Psoas muscle (tissue), 8 donors: ENCODE data around the gene KHK. TPM values are rescaled to one million over a fixed set of nuclear protein-coding genes. Genes with fewer than 3 reads are reported as not detected.

ENCODE experiments used
- ATAC-seq, 4 donors: fragments of 200-7000 bp; cut with Tn5 transposase; one replicate each; pipeline ENCODE4 v1.9.1; 2020; ENCODE audit warnings: moderate library complexity in 3 of 4, mild to moderate bottlenecking in 2 of 4
- DNase-seq, 2 donors: peaks; one replicate each; pipeline ENCODE4 v3.0.0-alpha.2; 2020
- H3K27ac ChIP-seq: fragments of 200-600 bp; one replicate; pipeline ENCODE4 v1.8.0; 2022
- H3K27me3 ChIP-seq, 3 donors: fragments of 200-600 bp in 1 of 3; one replicate each; pipeline versions ENCODE4 v1.6.1 to v1.8.0; 2013 to 2022; ENCODE audit warnings: low read length in 2 of 3, mild to moderate bottlenecking in 2 of 3, moderate library complexity in 1 of 3; ENCODE audit not compliant: insufficient read depth in 3 of 3
- H3K36me3 ChIP-seq, 2 donors: fragments of 200-600 bp in 1 of 2; one replicate each; pipeline versions ENCODE4 v1.6.1 to v1.8.0; 2013 to 2022; ENCODE audit warnings: low read depth in 1 of 2, mild to moderate bottlenecking in 1 of 2, moderate library complexity in 1 of 2; ENCODE audit not compliant: insufficient read depth in 1 of 2
- H3K4me1 ChIP-seq: fragments of 200-600 bp; one replicate; pipeline ENCODE4 v1.8.0; 2022
- H3K4me3 ChIP-seq: fragments of 200-600 bp; one replicate; pipeline ENCODE4 v1.8.0; 2022; ENCODE audit warnings: mild to moderate bottlenecking
- H3K9me3 ChIP-seq: fragments of 200-600 bp; one replicate; pipeline ENCODE4 v1.8.0; 2022
- CTCF ChIP-seq: fragments of 200-600 bp; IDR thresholded peaks from one replicate; pipeline ENCODE4 v1.8.0; 2022; ENCODE audit warnings: antibody characterized with exemption
- WGBS, 3 donors: extraction: QIAGEN DNeasy Blood & Tissue Kit; methylation state at CpG; one replicate each; pipeline versions ENCODE4 v1.1.6 to v1.1.7; 2013; 5-methylcytosine and 5-hydroxymethylcytosine counted together
- intact Hi-C, 2 donors: fragments of 100-400 bp; cut with DNase I; formaldehyde crosslinking; loops; one replicate each; pipeline versions ENCODE4 v1.11.0 to v1.14.2; 2022
- polyA plus RNA-seq, 3 donors: library from polyadenylated mRNA; stranded (reverse); fragments of 200-250 nt; gene quantifications; one replicate each; pipeline ENCODE4 v1.2.3, GENCODE V29; 2013
- total RNA-seq, 4 donors: library from RNA; stranded (reverse); fragmentation: NEBNext Ultra II Directional in 2 of 4; extraction: Animal tissue kit (Norgen Biotek cat#: 25700) in 2 of 4; gene quantifications; one replicate each; pipeline versions ENCODE4 v1.2.1 to v1.2.4, GENCODE V29; 2021 to 2023
- donor health status: healthy with polysubstance abuse.
- donor health status: DM: no; HTN: no; CAD: no; lungs with moderate emphysema.
- donor health status: Bipolar disorder and iron deficiency.
- donor health status: healthy.
- donor health status: DM: yes; HTN: yes; CAD: no.
- donor health status: DM: no; HTN: no; CAD: no.
- donor health status: DM: no; HTN: no; CAD: no.
- donor health status: DM: yes; HTN: yes; CAD: no.

Gene KHK
- total and polyA plus RNA-seq, 7 donors = 1.5 to 5.8 (median 2.5) TPM

GRCh38 chr2:27079233-27080139 lies 7.1 kb upstream of the KHK start:
- Histone ChIP-seq H3K9me3 (no peaks in the 10 kb centered on the region), H3K36me3 (no peaks in the 10 kb centered on the region), H3K27me3 (no peaks in the 10 kb centered on the region), H3K27ac (peak overlapping the region; percentile 67), H3K4me1 (peaks cover 11% of the 10 kb centered on the region), H3K4me3 (peak overlapping the region; percentile 64)
- ATAC-seq (no peak), DNase-seq (peak in 1 of 2 donors; percentile 18)
- 48 to 56% (median 54%) methylated on average over 12 to 14 of the region's 14 CpGs for WGBS, 3 donors
- intact Hi-C loops = loop anchor here in 1 of 2 donors (5.0 kb wide), 1 partner anchor 42 kb away; no protein-coding TSS in a partner anchor
- no peak for TF ChIP-seq CTCF

- ATAC-seq = no peak
- no peaks in the 10 kb centered on the region for H3K36me3 ChIP-seq
- intact Hi-C loops = loop anchor here in 1 of 2 donors (5.0 kb wide), 1 partner anchor 43 kb away; no protein-coding TSS in a partner anchor
- DNase-seq = peak in 1 of 2 donors; percentile 18
- no peak for TF ChIP-seq CTCF
- H3K4me3 ChIP-seq = peak overlapping the region; percentile 64
- 60 to 79% (median 61%) methylated on average over 7 of the region's 7 CpGs for WGBS, 3 donors
- H3K9me3 ChIP-seq = no peaks in the 10 kb centered on the region
- H3K27ac ChIP-seq = peak overlapping the region; percentile 67
- H3K4me1 ChIP-seq = peaks cover 14% of the 10 kb centered on the region
- H3K27me3 ChIP-seq = no peaks in the 10 kb centered on the region
These were observed 6.5 kb upstream of the KHK start for GRCh38 chr2:27080140-27080469.

- Histone ChIP-seq H3K27me3 (no peaks in the 10 kb centered on the region), H3K4me3 (peak overlapping the region; percentile 64), H3K27ac (no peak overlapping the region), H3K4me1 (peaks cover 19% of the 10 kb centered on the region), H3K9me3 (no peaks in the 10 kb centered on the region), H3K36me3 (no peaks in the 10 kb centered on the region)
- no peak for ATAC-seq
- WGBS, 3 donors = 58 to 75% (median 61%) methylated on average over 13 to 14 of the region's 14 CpGs
- DNase-seq = peak in 1 of 2 donors; percentile 24
- TF ChIP-seq CTCF = no peak
- intact Hi-C loops = loop anchor here in 1 of 2 donors (5.0 kb wide), 1 partner anchor 43 kb away; no protein-coding TSS in a partner anchor
These were observed 6.0 kb upstream of the KHK start for GRCh38 chr2:27080603-27080936.

- H3K27me3 ChIP-seq = no peaks in the 10 kb centered on the region
- ATAC-seq (peak in 1 of 4 donors; percentile 14), DNase-seq (peak; percentile 16 to 62)
- no peaks in the 10 kb centered on the region for H3K36me3 ChIP-seq
- intact Hi-C loops = loop anchor here (1.0 to 5.0 kb wide), 2 partner anchors 32 to 45 kb away; no protein-coding TSS in a partner anchor
- peak overlapping the region; percentile 64 for H3K4me3 ChIP-seq
- peaks cover 21% of the 10 kb centered on the region for H3K4me1 ChIP-seq
- no peak for TF ChIP-seq CTCF
- 41 to 54% (median 43%) methylated on average over 37 to 38 of the region's 38 CpGs for WGBS, 3 donors
- peak overlapping the region; percentile 85 for H3K27ac ChIP-seq
- H3K9me3 ChIP-seq = no peaks in the 10 kb centered on the region
These were observed 4.4 kb upstream of the KHK start for GRCh38 chr2:27081984-27082772.
